HG02759 (cell line): ENCODE measurements around the gene ZFP36.
"Not testable (repeated sequence)": the region's sequence is repeated elsewhere in the genome, so short reads cannot be mapped to it uniquely, and the experiment has no call there.

Experiments
- ATAC-seq: cut with Tn5 transposase; IDR thresholded peaks from one replicate; pipeline ENCODE4 v1.9.1; 2021; ENCODE audit warnings: mild to moderate bottlenecking, moderate library complexity; ENCODE audit not compliant: unreplicated experiment

The ZFP36 gene

GRCh38 chr19:39406656-39407409 lies at the start of gene ZFP36:
TSS of gene ZFP36 (plus strand) at chr19:39406847. CDS start at chr19:39406905, 58 bp downstream.
- peak; percentile 18 for ATAC-seq

GRCh38 chr19:39359026-39359425 lies 47.6 kb upstream of the ZFP36 start:
- no peak for ATAC-seq

- ATAC-seq, result no peak
Observed at GRCh38 chr19:39360599-39360998, 46.0 kb upstream of the ZFP36 start.

- no peak for ATAC-seq
Observed at GRCh38 chr19:39362682-39363657, 43.7 kb upstream of the ZFP36 start.

- no peak for ATAC-seq
Observed at GRCh38 chr19:39363901-39364457, 42.7 kb upstream of the ZFP36 start.

GRCh38 chr19:39365531-39365930 lies 41.1 kb upstream of the ZFP36 start:
- no peak for ATAC-seq

GRCh38 chr19:39369200-39369599 lies 37.4 kb upstream of the ZFP36 start:
- no peak for ATAC-seq

GRCh38 chr19:39370735-39371134 lies 35.9 kb upstream of the ZFP36 start:
- ATAC-seq, result no peak

GRCh38 chr19:39372047-39372802 lies 34.4 kb upstream of the ZFP36 start:
- no peak for ATAC-seq

GRCh38 chr19:39372941-39373340 lies 33.7 kb upstream of the ZFP36 start:
- ATAC-seq, result no peak

GRCh38 chr19:39375929-39376328 lies 30.7 kb upstream of the ZFP36 start:
- ATAC-seq, result no peak

GRCh38 chr19:39377373-39378362 lies 29.0 kb upstream of the ZFP36 start:
- no peak for ATAC-seq

- not testable (repeated sequence) for ATAC-seq
Observed at GRCh38 chr19:39379366-39379765, 27.3 kb upstream of the ZFP36 start.

GRCh38 chr19:39379865-39380396 lies 26.7 kb upstream of the ZFP36 start:
- ATAC-seq, result no peak

GRCh38 chr19:39380521-39381502 lies 25.8 kb upstream of the ZFP36 start:
- no peak for ATAC-seq

- no peak for ATAC-seq
Observed at GRCh38 chr19:39381910-39382611, 24.6 kb upstream of the ZFP36 start.

GRCh38 chr19:39382991-39383828 lies 23.4 kb upstream of the ZFP36 start:
- ATAC-seq, result no peak
